C4-2B (cell line): Measurements from ENCODE around the gene PJA1.

ENCODE experiments used
- H3K27ac ChIP-seq: fragments of 450-650 bp; 2 replicates; pipeline ENCODE4 v1.5.1; 2017
- ZFX ChIP-seq: fragments of 450-650 bp; IDR thresholded peaks from 2 replicates; pipeline ENCODE4 v1.6.1; 2017
- TF ChIP-seq, protein P1 (sequence below): fragments of 450-650 bp; conservative IDR thresholded peaks from 2 replicates; pipeline ENCODE4 v1.5.1; 2017; ENCODE audit warnings: mild to moderate bottlenecking

PJA1 gene

DNA sequence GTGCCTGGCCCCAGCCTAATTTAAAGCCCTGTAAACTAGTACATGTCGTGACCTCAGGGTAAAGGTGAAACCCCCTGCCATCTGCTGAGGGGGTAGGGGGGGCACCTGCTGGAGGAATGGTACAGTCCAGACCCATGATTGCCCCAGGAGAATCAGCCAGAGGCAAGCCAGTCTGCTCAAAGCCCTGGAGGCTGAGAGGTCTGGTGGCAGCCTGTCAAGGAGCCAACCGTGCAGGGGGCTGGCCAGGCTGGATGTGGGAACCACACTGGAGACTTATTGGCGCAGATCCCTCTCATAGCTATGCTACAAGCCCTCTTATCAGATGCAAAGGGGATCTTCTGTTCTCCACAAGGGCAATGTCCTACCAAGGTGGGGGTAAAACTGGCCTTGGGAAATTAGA lies 31.4 kb upstream of the PJA1 start:
- TF ChIP-seq, protein P1, sequence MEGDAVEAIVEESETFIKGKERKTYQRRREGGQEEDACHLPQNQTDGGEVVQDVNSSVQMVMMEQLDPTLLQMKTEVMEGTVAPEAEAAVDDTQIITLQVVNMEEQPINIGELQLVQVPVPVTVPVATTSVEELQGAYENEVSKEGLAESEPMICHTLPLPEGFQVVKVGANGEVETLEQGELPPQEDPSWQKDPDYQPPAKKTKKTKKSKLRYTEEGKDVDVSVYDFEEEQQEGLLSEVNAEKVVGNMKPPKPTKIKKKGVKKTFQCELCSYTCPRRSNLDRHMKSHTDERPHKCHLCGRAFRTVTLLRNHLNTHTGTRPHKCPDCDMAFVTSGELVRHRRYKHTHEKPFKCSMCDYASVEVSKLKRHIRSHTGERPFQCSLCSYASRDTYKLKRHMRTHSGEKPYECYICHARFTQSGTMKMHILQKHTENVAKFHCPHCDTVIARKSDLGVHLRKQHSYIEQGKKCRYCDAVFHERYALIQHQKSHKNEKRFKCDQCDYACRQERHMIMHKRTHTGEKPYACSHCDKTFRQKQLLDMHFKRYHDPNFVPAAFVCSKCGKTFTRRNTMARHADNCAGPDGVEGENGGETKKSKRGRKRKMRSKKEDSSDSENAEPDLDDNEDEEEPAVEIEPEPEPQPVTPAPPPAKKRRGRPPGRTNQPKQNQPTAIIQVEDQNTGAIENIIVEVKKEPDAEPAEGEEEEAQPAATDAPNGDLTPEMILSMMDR = no peak
- TF ChIP-seq ZFX = no peak
- no peak overlapping the region for H3K27ac ChIP-seq

- TF ChIP-seq ZFX = no peak
- TF ChIP-seq, protein P1 = no peak
- H3K27ac ChIP-seq = no peak overlapping the region
Measured at GRCh38 chrX:69195810-69196209, 30.6 kb upstream of the PJA1 start.

DNA sequence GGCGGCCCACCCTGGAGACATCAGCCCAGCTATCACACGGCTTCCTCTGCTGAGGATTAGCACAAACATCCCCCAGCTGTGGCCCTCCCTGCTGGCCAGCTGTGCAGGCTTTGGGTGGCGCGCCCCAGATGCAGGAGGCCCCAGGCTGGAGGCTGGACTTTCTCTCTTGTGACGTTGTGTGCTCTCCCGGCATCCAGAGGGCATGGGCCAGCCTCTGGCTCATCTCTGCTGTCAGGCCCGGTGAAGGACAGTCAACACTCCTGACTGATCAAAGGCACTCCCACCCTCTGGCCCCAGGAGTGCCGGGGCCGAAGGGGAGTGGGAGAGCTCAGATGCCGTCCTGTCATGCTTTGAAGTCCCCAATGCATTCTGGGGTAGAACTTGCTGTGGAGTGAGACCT lies 29.9 kb upstream of the PJA1 start:
- H3K27ac ChIP-seq = no peak overlapping the region

DNA sequence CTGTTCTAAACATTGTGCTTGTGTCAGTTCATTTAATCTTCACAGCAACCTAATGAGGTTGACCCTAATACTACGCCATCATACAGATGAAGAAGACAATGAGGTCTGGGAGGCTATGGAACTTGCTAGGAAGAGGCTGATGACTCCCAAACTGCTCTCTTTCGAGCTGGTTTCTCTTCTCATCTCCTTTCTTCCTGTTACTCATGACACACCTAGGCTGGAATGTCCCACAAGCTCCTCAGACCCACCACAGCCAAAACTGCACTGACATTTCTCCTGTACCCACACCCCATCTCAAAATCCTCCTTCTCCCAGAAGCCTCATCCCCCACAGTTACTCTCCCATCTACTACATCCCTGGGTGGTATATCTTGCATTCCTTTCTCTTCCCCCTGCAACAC lies 27.4 kb upstream of the PJA1 start:
- H3K27ac ChIP-seq = no peak overlapping the region
- no peak for TF ChIP-seq ZFX
- TF ChIP-seq, protein P1 = no peak

More for the DNA sequence above, 29.9 kb upstream of the PJA1 start:
- no peak for TF ChIP-seq ZFX
- TF ChIP-seq, protein P1 = no peak

DNA sequence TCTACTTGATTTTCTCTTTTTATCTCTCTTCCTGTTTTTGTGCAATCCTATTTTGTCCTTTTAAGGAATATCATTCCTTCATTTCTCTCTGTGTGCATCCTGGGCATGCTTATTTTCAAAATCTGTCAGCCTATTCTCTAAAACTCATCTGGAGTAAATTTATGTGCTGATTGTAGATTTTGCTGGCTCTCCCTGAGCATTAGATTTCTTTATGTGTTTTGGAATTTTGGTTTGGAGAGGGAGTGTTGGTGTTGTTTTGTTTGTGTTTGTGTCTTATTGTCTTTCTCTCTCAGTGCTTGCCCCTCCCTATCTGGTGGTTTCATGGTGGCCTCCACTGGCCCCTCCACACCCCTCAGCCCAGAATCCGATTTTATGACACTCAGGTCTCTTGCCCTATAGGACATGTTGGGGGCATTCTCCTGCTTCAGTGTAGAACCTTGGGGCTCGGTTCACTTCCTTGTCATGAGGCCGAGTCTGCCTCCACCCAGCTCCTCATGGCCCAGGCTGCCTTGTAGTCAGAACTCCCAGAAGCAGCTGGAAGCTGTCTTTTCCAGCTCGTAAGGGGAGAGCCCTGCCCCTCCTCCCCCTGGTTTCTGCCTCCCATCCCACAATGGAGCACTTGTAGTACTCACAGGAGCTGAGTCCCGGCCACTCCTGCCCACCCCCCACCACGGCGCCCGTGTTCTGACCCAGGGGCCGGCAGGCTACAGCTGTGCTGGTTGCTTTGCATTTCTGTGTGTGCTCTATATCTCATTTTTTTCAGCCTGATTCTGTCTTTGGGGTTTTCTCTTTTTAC lies 24.5 kb upstream of the PJA1 start:
- no peak for TF ChIP-seq ZFX
- TF ChIP-seq, protein P1 = no peak
- no peak overlapping the region for H3K27ac ChIP-seq

DNA sequence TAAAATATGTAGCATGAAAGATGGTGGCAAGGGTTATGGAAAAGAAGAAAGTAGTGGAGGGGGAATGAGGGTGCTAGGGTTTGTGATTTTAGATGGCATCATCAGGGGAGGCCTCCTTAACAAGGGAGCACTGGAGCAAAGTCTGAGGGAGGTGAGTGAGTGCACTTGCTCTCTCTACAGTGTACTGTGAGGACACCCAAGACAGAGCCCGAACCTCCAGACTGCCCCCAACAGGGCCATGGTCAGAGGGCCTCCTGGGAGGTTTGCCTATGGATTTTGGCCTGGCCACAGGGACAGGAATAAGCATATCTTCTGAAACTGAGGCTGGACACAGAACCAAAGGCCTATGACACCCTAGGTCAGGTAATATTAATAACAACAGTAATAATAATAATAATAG lies 21.4 kb upstream of the PJA1 start:
- no peak overlapping the region for H3K27ac ChIP-seq
- TF ChIP-seq, protein P1 = no peak
- no peak for TF ChIP-seq ZFX

DNA sequence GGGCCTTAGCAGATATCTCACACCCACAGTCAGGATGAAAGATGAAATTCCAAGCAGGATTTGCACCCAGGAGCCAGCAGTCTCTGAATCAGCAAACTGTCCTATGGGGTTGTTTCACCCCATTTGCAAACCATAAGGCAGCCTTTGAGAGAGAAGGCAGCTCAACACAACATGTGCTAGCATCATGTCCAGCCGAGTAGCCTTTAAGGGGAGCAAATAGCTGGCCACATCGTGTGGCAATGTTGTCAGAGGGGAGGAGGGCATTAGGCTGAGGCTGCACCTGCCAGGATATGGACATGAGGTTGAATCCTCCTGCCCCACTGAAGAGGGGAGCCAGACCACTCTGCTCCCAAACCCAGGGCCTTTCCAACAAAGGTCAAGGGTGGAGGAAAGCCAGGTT lies 20.6 kb upstream of the PJA1 start:
- H3K27ac ChIP-seq = no peak overlapping the region
- no peak for TF ChIP-seq ZFX
- TF ChIP-seq, protein P1 = no peak
